ENCODE results near the gene ZBTB16.

The ZBTB16 gene

GRCh38 chr11:114164546-114164945 is 105.0 kb downstream of the ZBTB16 start:
- no peak for DNase-seq (ENCODE audit: low read depth in 1 of 2, low spot score in 1 of 2)

- DNase-seq (ENCODE audit: low read depth in 1 of 2, low spot score in 1 of 2) = no peak
Observed at GRCh38 chr11:114165326-114166230, 106.1 kb downstream of the ZBTB16 start.

GRCh38 chr11:114166362-114166761 is 106.9 kb downstream of the ZBTB16 start:
- DNase-seq (ENCODE audit: low read depth in 1 of 2, low spot score in 1 of 2) = no peak

- no peak for DNase-seq (ENCODE audit: low read depth in 1 of 2, low spot score in 1 of 2)
Observed at GRCh38 chr11:114166897-114167323, 107.4 kb downstream of the ZBTB16 start.

- DNase-seq (ENCODE audit: low read depth in 1 of 2, low spot score in 1 of 2) = no peak
Observed at GRCh38 chr11:114167355-114167754, 107.8 kb downstream of the ZBTB16 start.

GRCh38 chr11:114167771-114168448 is 108.4 kb downstream of the ZBTB16 start:
- no peak for DNase-seq (ENCODE audit: low read depth in 1 of 2, low spot score in 1 of 2)

- DNase-seq (ENCODE audit: low read depth in 1 of 2, low spot score in 1 of 2) = no peak
Observed at GRCh38 chr11:114168691-114169090, 109.2 kb downstream of the ZBTB16 start.

GRCh38 chr11:114169321-114169749 is 109.8 kb downstream of the ZBTB16 start:
- no peak for DNase-seq (ENCODE audit: low read depth in 1 of 2, low spot score in 1 of 2)

- no peak for DNase-seq (ENCODE audit: low read depth in 1 of 2, low spot score in 1 of 2)
Observed at GRCh38 chr11:114169821-114170220, 110.3 kb downstream of the ZBTB16 start.

- no peak for DNase-seq (ENCODE audit: low read depth in 1 of 2, low spot score in 1 of 2)
Observed at GRCh38 chr11:114170226-114170625, 110.7 kb downstream of the ZBTB16 start.

- DNase-seq (ENCODE audit: low read depth in 1 of 2, low spot score in 1 of 2) = no peak
Observed at GRCh38 chr11:114171257-114172054, 111.9 kb downstream of the ZBTB16 start.

GRCh38 chr11:114172055-114172861 is 112.7 kb downstream of the ZBTB16 start:
- no peak for DNase-seq (ENCODE audit: low read depth in 1 of 2, low spot score in 1 of 2)

GRCh38 chr11:114172871-114173444 is 113.4 kb downstream of the ZBTB16 start:
- no peak for DNase-seq (ENCODE audit: low read depth in 1 of 2, low spot score in 1 of 2)

GRCh38 chr11:114173843-114174242 is 114.3 kb downstream of the ZBTB16 start:
- no peak for DNase-seq (ENCODE audit: low read depth in 1 of 2, low spot score in 1 of 2)

- no peak for DNase-seq (ENCODE audit: low read depth in 1 of 2, low spot score in 1 of 2)
Observed at GRCh38 chr11:114174712-114175495, 115.4 kb downstream of the ZBTB16 start.

- DNase-seq (ENCODE audit: low read depth in 1 of 2, low spot score in 1 of 2) = no peak
Observed at GRCh38 chr11:114175706-114176105, 116.2 kb downstream of the ZBTB16 start.

GRCh38 chr11:114176321-114176720 is 116.8 kb downstream of the ZBTB16 start:
- no peak for DNase-seq (ENCODE audit: low read depth in 1 of 2, low spot score in 1 of 2)

- no peak for DNase-seq (ENCODE audit: low read depth in 1 of 2, low spot score in 1 of 2)
Observed at GRCh38 chr11:114178656-114179055, 119.1 kb downstream of the ZBTB16 start.

- DNase-seq (ENCODE audit: low read depth in 1 of 2, low spot score in 1 of 2) = no peak
Observed at GRCh38 chr11:114179234-114179941, 119.9 kb downstream of the ZBTB16 start.

All from activated CD4-positive, alpha-beta T cell treated with anti-CD3 and anti-CD28 coated beads, Interleukin-2, amount 50 U/mL, for 24 hours (primary cell).